Pancreas (tissue), 10 donors: ENCODE data around the gene PDCD1LG2. TPM values are rescaled to one million over a fixed set of nuclear protein-coding genes. Genes with fewer than 3 reads are reported as not detected.
A peak's percentile ranks its signal among the peaks of the same experiment; 100 is the strongest.

ENCODE experiments used
- ATAC-seq, 4 donors: fragments of 200-7000 bp; cut with Tn5 transposase; one replicate each; pipeline versions ENCODE4 v1.8.0 to v1.9.1; 2020; ENCODE audit warnings: mild to moderate bottlenecking in 4 of 4, moderate library complexity in 4 of 4
- DNase-seq, 6 donors: peaks; one replicate each; pipeline ENCODE4 v3.0.0-alpha.2; 2020
- FAIRE-seq: peaks from 2 replicates; lab custom pipeline; 2012; peaks lifted over from hg19 to GRCh38; lab: Jason Lieb, UNC
- H3K27ac ChIP-seq, 4 donors: fragments of 200-600 bp; sonication (generic); 1 replicate in 3 of 4; 2 replicates in 1 of 4; pipeline versions ENCODE4 v1.5.0 to v1.8.0; 2020
- H3K27me3 ChIP-seq, 4 donors: fragments of 200-600 bp; one replicate each; pipeline ENCODE4 v1.8.0; 2021
- H3K36me3 ChIP-seq, 3 donors: fragments of 200-600 bp; sonication (generic) in 1 of 3; one replicate each; pipeline versions ENCODE4 v1.5.0 to v1.8.0; 2020 to 2021
- H3K4me1 ChIP-seq, 3 donors: fragments of 200-600 bp; one replicate each; pipeline ENCODE4 v1.8.0; 2021
- H3K4me3 ChIP-seq, 4 donors: fragments of 200-600 bp; sonication (generic) in 2 of 4; one replicate each; pipeline versions ENCODE4 v1.5.0 to v1.8.0; 2020 to 2021
- H3K9me3 ChIP-seq, 4 donors: fragments of 200-600 bp; one replicate each; pipeline ENCODE4 v1.8.0; 2021
- CTCF ChIP-seq, 4 donors: fragments of 200-600 bp; sonication (generic) in 3 of 4; IDR thresholded peaks; one replicate each; pipeline versions ENCODE4 v1.5.0 to v1.8.0; 2021; ENCODE audit warnings: antibody characterized with exemption in 4 of 4
- WGBS, 2 donors: extraction: QIAGEN DNeasy Blood & Tissue Kit; methylation state at CpG; one replicate each; pipeline ENCODE4 v1.1.7; 2013; 5-methylcytosine and 5-hydroxymethylcytosine counted together
- intact Hi-C, 3 donors: fragments of 100-400 bp; cut with DNase I; formaldehyde crosslinking; loops; one replicate each; pipeline versions ENCODE4 v1.11.1 to v1.14.2; 2022
- polyA plus RNA-seq, 2 donors: library from polyadenylated mRNA; stranded (reverse); fragments of 200-250 nt; gene quantifications; one replicate each; pipeline ENCODE4 v1.2.3, GENCODE V29; 2013
- total RNA-seq, 6 donors: library from RNA; stranded (reverse); fragmentation: NEBNext Ultra II Directional in 4 of 6; extraction: Animal tissue kit (Norgen Biotek cat#: 25700) in 4 of 6; gene quantifications; one replicate each; pipeline versions ENCODE4 v1.2.1 to v1.2.4, GENCODE V29; 2021 to 2023
- donor health status: healthy with polysubstance abuse.
- donor health status: DM: no; HTN: no; CAD: no; lungs with moderate emphysema.
- donor health status: DM: no; HTN: no; CAD: no.
- donor health status: control.
- donor health status: control.
- donor health status: Bipolar disorder and iron deficiency.
- donor health status: DM: yes; HTN: yes; CAD: no.
- donor health status: DM: no; HTN: no; CAD: no.
- donor health status: DM: no; HTN: no; CAD: no.
- donor health status: DM: yes; HTN: yes; CAD: no.

The PDCD1LG2 gene
- total and polyA plus RNA-seq, 8 donors, result 0.08 to 0.43 (median 0.17) TPM; not detected in 1

GRCh38 chr9:5553211-5553610 is 42.9 kb downstream of the PDCD1LG2 start:
- TF ChIP-seq CTCF (IDR thresholded peaks at IDR 0.05), result no peak
- intact Hi-C loops, result no loop called here
- DNase-seq, result no peak
- WGBS, 2 donors, result 53 to 60% methylated on average over 4 of the region's 4 CpGs
- Histone ChIP-seq H3K27me3 (no peaks in the 10 kb centered on the region), H3K36me3 (no peaks in the 10 kb centered on the region), H3K4me3 (no peak overlapping the region), H3K9me3 (no peaks in the 10 kb centered on the region), H3K27ac (no peak overlapping the region), H3K4me1 (no peaks in the 10 kb centered on the region)
- no peak for ATAC-seq
- FAIRE-seq, result no peak

GRCh38 chr9:5554254-5554653 is 43.9 kb downstream of the PDCD1LG2 start:
- H3K27me3 ChIP-seq, result no peaks in the 10 kb centered on the region
- TF ChIP-seq CTCF (IDR thresholded peaks at IDR 0.05), result no peak
- WGBS, 2 donors, result 63 to 71% methylated on average over 4 of the region's 4 CpGs
- H3K4me1 ChIP-seq, result no peaks in the 10 kb centered on the region
- intact Hi-C loops, result no loop called here
- no peak overlapping the region for H3K27ac ChIP-seq
- ATAC-seq, result no peak
- no peak overlapping the region for H3K4me3 ChIP-seq
- H3K9me3 ChIP-seq, result no peaks in the 10 kb centered on the region
- H3K36me3 ChIP-seq, result no peaks in the 10 kb centered on the region
- FAIRE-seq, result no peak
- no peak for DNase-seq

GRCh38 chr9:5556101-5556705 is 45.9 kb downstream of the PDCD1LG2 start:
- FAIRE-seq (no peak), ATAC-seq (no peak), DNase-seq (no peak)
- 73 to 84% methylated on average over 5 of the region's 5 CpGs for WGBS, 2 donors
- intact Hi-C loops, result no loop called here
- H3K27ac ChIP-seq, result no peak overlapping the region
- no peaks in the 10 kb centered on the region for H3K36me3 ChIP-seq
- no peak for TF ChIP-seq CTCF (IDR thresholded peaks at IDR 0.05)
- H3K4me1 ChIP-seq, result no peaks in the 10 kb centered on the region
- H3K27me3 ChIP-seq, result no peaks in the 10 kb centered on the region
- no peaks in the 10 kb centered on the region for H3K9me3 ChIP-seq
- no peak overlapping the region for H3K4me3 ChIP-seq

GRCh38 chr9:5557606-5558587 is 47.6 kb downstream of the PDCD1LG2 start:
- Histone ChIP-seq H3K4me1 (no peaks in the 10 kb centered on the region), H3K27ac (no peak overlapping the region), H3K9me3 (no peaks in the 10 kb centered on the region), H3K4me3 (no peak overlapping the region), H3K36me3 (no peaks in the 10 kb centered on the region), H3K27me3 (no peaks in the 10 kb centered on the region)
- intact Hi-C loops, result no loop called here
- ATAC-seq (peak in 2 of 4 donors; percentile 60 to 65), FAIRE-seq (no peak), DNase-seq (no peak)
- 63 to 71% methylated on average over 7 of the region's 7 CpGs for WGBS, 2 donors
- no peak for TF ChIP-seq CTCF (IDR thresholded peaks at IDR 0.05)
